GM19043 (cell line): ENCODE data around the gene RYR1.
"Not testable (repeated sequence)": the region's sequence is repeated elsewhere in the genome, so short reads cannot be mapped to it uniquely, and the experiment has no call there.

Experiments
- ATAC-seq: cut with Tn5 transposase; IDR thresholded peaks from one replicate; pipeline ENCODE4 v1.9.1; 2021; ENCODE audit warnings: low read depth; ENCODE audit not compliant: unreplicated experiment

RYR1 gene

DNA sequence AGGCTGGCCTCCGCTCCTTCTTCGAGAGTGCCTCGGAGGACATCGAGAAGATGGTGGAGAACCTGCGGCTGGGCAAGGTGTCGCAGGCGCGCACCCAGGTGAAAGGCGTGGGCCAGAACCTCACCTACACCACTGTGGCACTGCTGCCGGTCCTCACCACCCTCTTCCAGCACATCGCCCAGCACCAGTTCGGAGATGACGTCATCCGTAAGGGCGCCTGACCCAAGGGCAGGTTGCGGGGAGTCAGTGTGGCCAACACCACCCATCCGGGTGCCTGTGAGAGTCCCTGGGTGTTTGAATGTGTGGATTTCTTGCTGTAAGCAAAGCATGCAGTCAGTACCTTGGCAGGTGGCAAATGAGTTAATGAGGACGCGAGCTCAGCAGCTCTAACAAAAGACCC, 78.8 kb downstream of the RYR1 start:
- ATAC-seq = no peak

DNA sequence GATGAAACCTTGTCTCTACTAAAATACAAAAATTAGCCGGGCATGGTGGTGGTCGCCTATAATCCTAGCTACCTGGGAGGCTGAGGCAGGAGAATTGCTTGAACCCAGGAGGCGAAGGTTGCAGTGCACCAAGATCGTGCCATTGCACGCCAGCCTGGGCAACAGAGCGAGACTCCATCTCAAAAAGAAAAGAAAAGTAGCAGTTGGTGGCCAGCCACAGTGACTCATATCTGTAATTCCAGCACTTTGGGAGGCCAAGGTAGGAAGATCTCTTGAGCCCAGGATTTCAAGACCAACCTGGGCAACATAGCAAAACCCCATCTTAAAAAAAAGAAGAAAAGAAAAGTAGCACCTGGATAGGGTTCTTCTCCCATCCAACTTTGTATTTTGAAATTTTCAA, 79.7 kb downstream of the RYR1 start:
- not testable (repeated sequence) for ATAC-seq

DNA sequence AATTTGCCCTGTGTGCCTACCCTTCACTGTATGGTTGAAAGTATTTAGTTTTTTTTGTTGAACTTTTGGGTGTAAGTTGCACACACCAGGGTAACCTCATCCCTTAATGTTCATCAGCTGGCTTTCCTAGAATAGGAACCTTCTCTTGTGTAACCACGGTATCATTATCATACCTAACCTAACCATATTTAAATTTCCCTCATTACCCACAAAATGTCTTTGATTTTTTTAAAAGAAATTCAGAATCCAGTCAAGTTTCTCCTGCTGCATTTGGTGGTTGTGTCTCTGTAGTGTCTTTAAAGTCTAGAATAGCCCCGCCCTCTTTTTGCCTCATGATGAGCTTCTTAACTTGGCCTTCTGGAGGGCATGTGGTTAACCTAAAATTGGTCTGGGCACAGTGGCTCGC, 80.3 kb downstream of the RYR1 start:
- no peak for ATAC-seq

DNA sequence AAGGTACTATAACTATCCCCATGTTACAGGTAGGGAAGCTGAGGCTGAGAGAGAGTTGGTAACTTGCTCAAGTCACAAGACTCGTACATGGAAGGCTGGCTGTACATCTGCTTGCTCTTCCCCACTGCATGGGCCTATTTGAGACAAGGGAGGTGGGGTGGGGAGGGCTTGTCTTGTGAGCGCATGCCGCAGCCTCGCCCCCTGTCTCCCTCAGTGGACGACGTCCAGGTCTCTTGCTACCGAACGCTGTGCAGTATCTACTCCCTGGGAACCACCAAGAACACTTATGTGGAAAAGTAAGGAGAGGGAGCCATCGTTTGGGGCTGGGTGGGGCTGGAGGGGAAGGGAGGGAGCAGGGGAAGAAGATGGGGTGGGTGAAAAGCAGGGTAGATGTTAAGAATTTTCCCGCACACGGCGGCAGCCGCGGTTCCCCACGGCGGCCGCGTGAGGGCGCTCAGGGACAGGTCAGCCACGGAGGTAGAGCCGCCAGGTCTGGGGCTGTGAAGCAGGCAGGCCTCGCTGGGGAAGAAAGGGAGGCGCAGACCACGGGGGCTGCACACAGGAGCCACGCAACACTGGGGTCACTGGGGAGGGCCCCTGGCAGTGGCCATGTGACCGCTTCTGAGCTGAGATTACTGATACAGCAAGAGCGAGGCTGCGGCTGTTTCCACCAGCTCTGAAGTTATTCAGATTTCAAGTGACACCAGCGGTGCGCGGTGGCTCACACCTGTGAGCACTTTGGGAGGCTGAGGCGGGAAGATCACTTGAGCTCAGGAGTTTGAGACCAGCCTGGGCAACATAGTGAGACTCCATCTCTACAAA, 81.5 kb downstream of the RYR1 start:
- ATAC-seq = no peak

DNA sequence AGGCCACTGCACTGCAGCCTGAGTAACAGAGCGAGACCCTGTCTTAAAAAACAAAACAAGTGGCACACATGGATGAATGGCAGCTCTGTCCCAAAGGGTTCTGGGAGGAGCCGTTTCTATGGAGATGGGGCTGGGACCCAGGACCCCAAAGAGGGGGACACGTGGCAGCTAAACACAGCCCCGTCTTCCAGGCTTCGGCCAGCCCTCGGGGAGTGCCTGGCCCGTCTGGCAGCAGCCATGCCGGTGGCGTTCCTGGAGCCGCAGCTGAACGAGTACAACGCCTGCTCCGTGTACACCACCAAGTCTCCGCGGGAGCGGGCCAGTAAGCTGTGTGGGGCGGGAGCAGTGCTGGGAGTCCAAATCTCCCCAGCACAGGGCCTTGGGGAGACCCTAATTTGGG, 82.4 kb downstream of the RYR1 start:
- no peak for ATAC-seq

DNA sequence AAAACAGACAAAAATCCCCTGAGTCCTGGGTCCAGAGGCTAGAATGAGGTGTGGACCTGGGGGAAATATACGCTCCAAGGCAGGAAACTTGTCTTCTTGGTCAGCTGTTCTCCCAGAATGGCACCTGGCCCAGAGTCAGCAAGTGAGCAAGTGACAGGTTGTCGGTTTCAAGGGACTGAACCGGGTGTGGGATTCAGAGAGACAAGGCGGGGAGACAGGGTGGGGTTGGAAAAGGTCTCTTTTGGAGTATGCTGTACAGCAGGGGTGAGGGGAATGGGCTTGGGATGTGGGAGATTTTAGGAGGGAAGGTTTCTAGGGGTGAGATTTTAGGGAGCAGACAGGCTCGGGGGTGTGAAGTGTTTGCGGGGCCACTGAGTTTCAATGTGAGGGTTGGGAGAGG, 83.3 kb downstream of the RYR1 start:
- ATAC-seq = no peak

DNA sequence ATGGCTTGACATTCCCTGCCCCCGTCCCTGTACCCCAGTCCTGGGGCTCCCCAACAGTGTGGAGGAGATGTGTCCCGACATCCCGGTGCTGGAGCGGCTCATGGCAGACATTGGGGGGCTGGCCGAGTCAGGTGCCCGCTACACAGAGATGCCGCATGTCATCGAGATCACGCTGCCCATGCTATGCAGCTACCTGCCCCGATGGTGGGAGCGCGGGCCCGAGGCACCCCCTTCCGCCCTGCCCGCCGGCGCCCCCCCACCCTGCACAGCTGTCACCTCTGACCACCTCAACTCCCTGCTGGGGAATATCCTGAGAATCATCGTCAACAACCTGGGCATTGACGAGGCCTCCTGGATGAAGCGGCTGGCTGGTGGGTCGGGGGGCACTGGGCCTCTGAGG, 83.8 kb downstream of the RYR1 start:
- no peak for ATAC-seq

DNA sequence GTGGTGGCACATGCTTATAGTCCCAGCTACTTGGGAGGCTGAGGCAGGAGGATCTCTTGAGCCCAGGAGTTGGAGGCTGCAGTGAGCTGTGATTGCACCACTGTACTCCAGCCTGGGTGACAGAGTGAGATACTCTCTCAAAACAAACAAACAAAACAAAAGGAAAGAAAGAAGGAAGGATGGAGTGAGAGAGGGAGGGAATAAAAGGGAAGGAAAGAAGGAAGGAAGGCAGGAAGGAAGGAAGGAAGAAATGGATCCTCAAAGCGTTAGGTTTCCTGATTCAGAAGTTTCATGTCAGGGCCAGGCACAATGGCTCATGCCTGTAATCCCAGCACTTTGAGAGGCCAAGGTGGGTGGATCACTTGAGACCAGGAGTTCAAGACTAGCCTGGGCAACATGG, 84.5 kb downstream of the RYR1 start:
- not testable (repeated sequence) for ATAC-seq

DNA sequence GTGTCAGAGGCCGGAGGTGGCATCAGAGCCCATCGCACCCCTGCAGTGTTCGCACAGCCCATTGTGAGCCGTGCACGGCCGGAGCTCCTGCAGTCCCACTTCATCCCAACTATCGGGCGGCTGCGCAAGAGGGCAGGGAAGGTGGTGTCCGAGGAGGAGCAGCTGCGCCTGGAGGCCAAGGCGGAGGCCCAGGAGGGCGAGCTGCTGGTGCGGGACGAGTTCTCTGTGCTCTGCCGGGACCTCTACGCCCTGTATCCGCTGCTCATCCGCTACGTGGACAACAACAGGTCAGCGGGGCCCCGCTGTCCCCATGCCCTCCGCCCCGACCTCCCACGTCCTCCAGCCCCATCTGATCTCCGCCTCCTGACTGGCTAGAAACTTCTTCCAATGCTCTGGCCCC, 85.7 kb downstream of the RYR1 start:
- ATAC-seq = no peak

DNA sequence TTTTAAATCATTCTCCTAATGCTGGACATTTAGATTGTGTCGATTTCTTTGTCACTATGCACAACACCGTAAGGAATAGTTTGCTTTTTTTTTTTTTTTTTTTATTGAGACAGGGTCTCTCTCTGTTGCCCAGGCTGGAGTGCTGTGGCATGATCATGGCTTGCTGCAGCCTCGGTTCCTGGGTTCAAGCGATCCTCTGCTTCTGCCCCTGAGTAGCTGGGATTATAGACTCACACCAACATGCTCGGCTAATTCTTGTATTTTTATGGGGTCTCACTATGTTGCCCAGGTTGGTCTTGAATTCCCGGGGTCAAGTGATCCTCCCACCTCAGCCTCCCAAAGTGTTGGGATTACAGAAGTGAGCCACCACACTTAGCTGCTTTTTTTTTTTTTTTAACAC, 86.5 kb downstream of the RYR1 start:
- ATAC-seq = no peak

DNA sequence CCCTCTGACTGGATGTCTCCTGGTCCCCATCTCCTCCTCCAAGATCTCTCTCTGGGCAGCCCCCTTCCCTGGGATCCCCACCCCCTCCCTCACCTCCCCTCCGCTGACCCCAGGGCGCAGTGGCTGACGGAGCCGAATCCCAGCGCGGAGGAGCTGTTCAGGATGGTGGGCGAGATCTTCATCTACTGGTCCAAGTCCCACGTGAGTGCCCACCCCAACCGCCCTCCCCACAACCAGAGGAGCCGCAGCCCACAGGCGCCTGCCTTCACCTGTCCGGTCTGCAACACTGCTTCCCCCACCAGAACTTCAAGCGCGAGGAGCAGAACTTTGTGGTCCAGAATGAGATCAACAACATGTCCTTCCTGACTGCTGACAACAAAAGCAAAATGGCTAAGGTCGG, 89.4 kb downstream of the RYR1 start:
- no peak for ATAC-seq

DNA sequence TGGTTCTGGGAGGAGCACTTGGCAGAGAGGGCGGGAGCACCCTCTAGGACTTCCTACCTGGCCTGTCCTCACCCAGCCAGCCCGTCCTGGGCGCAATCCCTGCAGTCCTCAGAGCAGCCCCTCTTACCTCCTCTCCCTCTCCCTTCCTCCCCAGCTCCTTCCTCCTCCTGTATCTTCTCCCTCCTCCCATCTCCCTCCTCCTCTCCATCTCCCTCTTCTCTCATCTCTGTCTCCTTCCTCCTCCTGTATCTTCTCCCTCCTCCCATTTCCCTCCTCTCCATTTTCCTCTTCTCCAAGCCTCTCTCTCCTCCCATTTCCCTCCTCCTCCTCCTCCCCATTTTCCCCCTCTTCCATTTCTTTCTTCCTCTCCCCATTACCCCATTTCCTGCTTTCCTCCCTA, 89.8 kb downstream of the RYR1 start:
- ATAC-seq = no peak

DNA sequence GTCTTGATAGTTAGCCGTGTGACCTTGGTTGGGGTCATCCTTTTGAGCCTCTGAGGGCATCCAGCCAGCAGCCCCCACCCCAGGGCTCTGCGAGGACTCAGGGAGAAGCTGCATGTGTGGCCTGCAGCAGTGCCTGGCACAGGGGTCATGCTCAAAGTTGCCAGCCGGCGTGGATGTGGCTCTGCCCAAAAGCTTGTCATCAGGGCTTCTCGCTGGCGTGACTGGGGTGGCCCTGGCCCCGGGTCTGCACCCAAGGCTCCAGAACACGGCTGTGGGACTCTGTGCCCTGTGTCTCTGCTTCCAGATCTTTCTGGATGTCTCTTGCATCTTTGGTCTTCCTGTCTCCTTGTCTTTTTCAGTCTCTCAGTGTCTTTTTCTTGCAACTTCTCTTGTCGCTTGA, 90.9 kb downstream of the RYR1 start:
- ATAC-seq = no peak

DNA sequence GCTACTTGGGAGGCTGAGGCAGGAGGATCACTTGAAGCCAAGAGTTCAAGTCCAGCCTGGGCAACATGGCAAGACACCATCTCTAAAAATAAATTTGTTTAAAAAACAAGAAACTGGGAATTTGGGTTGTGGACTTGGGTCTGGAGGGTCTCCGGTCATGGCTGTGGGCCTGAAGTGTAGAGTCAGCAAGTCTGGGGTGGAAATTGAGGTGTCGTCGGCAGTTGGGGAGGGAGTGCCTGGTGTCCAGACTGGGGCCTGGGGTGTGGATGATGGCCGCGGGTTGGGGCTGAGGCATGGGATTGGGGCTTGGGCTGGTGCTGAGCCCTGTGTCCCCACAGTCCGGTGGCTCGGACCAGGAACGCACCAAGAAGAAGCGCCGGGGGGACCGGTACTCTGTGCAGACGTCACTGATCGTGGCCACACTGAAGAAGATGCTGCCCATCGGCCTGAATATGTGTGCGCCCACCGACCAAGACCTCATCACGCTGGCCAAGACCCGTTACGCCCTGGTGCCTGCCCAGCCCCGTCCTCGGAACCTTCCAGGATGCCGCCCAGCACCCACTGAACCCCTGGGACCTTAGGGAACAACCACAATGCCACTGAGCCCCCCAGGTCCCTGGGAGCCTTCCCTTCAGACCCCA, 91.6 kb downstream of the RYR1 start:
- no peak for ATAC-seq

DNA sequence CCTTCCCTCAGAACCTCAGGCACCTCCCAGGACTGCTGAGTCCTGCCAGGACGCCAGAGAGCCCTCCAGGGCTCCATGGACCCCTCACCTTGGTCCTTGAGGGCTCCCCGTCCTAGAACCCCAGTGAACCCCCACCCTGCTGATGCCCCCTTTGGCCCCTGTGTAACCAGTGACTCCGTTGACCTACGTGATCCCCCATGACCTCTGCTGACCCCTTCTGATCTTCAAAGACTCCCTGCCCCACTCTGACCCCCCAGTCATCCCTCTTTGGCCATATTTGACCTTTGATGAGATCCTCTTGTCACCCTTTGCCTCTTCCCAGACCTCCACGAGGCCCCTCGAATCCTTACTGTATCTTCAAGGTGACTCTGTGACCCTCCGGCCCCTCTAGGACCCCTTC, 92.9 kb downstream of the RYR1 start:
- no peak for ATAC-seq

DNA sequence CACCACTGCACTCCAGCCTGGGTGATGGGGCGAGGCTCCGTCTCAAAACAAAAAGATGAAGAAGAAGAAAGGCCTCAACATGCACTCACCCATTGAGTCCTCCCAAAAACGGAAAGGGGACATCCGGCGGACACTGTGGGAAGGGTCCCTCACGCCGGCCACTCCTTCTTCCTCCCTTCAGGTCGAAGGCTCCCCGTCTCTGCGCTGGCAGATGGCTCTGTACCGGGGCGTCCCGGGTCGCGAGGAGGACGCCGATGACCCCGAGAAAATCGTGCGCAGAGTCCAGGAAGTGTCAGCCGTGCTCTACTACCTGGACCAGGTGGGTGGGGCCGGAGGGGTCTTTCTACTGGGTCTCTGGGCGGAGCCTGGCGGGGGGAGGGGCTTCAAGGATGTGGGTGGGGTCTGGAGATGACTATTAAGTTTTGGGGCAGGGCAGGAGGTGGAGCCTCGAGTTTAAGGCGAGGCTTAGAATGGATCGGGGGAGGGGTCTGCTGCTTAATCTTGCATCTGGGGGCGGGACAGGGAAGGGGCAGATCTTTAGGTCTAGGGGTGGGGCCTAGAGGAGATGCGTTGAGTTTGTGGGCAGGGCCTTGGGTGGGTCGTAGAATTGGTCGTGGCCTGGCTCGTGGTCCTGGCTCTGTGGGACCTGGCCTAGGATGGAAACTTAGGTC, 94.1 kb downstream of the RYR1 start:
- ATAC-seq = no peak

DNA sequence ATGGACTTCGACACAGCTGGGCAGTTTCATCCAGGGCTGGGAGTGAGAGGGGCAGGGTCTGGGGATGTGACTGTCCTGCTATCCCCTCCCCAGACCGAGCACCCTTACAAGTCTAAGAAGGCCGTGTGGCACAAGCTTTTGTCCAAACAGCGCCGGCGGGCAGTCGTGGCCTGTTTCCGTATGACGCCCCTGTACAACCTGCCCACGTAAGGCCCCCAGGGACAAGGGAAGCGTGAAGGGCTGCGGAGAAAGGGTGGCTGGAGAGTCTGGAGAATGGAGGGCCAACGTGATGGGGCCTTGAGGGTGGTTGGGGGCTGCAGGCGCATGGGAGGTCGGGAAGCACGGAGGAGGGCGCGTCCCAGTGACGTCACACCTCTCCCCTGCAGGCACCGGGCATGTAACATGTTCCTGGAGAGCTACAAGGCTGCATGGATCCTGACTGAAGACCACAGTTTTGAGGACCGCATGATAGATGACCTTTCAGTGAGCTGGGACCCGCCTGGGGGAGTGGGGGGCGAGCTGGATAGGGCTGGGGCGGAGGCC, 94.8 kb downstream of the RYR1 start:
- ATAC-seq = no peak

DNA sequence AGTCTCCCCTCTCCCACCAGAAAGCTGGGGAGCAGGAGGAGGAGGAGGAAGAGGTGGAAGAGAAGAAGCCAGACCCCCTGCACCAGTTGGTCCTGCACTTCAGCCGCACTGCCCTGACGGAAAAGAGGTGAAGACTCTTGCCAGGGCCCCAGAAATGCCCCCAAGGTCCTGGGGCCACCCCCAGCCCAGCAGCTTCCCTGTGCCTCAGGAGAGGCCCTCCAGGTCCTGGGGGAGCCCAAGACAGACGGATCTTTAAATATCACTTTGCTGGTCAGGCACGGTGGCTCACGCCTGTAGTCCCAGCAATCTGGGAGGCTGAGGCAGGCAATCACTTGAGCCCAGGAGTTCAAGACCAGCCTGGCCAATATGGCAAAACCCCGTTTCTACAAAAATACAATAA, 95.4 kb downstream of the RYR1 start:
- no peak for ATAC-seq

DNA sequence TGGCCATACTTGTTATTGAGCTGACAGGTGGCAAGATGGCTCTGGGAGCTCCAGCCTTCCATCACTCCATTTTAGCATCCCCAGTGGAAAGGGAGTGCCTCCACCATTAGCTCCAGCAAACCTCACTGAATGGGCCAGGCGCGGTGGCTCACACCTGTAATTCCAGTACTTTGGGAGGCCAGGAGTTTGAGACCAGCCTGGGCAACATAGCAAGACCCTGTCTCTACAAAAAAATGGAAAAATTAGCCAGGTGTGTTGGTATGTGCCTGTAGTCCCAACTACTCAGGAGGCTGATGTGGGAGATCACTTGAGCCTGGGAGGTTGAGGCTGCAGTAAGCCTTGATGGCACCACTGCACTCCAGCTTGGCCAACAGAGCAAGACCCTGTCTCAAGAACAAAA, 98.0 kb downstream of the RYR1 start:
- ATAC-seq = no peak

DNA sequence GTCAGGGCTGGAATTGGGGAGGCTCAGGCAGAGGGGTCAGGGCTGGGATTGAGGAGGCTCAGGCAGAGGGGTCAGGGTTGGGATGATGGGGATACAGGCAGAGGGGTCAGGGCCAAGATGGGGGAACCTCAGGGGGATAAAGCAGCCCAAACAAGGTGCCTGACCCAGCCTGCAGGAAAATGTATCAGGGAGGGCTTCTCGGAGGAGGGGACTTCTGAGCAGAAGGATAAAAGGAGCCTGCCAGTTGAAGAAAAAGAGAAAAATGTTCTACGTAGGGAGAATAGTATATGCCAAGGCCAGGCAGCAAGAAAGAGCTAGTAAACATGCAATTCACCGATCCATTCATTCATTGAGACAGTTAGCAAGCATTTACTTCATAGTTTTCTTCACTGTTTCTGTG, 99.4 kb downstream of the RYR1 start:
- no peak for ATAC-seq

DNA sequence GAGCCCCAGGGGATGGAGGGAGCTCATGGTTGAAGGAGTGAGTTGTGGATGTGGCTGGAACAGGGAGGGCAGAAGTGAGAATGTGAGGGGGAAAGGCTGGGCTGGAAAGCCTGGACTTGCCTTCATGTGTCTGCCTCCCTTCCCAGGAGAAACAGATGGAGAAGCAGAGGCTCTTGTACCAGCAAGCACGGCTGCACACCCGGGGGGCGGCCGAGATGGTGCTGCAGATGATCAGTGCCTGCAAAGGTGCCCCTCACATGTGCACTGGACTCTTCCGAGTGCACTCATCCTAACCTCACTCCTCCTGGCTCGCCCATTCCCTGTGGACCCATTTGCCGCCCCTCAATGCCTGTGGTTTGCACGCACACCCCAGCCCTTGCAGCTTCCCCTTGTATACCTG, 101.1 kb downstream of the RYR1 start:
- no peak for ATAC-seq

DNA sequence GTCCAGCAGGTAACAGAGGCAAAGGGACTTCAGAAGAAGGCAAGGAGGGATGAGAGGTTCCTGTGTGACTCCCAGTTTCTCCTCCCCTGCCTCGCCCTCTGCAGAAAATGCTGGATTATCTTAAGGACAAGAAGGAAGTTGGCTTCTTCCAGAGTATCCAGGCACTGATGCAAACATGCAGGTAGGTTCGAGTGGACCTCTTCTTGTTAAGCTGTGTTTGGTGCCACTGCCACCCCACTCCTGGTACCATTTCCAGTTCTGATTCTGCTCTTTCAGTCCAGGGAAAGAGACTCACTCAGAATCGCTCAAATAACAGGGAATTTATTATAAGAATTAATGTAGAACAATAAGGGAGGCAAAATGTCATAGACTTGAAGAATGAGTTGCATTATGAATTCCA, 101.7 kb downstream of the RYR1 start:
- no peak for ATAC-seq
